Measurements from ENCODE around the gene DNAJB8.

DNA sequence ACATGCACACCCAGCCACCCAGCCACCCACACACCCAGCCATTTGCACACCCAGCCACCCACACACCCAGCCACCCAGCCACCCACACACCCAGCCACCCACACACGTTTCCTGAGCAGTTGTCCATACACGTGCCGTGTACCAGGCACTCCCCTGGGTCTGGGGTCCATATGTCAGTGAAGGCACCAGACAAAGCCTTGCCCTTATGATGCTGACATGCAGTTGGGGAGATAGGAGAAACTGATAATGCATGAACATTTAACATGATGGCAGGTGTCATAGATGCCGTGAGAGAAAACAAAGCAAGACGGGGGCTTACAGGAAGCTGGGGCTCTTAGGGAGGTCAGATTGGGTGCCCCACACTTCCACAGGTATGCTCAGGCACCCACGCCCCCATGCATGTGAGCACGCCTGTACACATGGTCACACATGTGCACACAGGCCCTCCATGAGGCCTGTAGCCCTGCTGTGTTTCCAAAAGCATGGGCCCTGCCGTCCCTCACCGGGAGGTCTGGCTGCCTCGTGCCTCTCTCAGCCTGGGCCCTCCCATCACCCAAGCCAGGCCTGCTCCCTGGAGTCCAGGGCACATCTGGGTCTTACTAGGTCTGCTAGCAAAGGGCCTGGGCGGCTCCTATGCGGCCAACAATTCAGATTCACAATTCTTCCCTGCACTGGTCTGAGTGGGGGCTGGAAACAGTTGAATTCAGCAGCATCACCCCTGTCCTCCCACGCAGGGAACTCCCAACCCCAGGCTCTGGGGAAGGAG is 3.6 kb upstream of the DNAJB8 start:
- TF ChIP-seq CTCF (IDR thresholded peaks at IDR 0.05) = no peak
- TF ChIP-seq POLR2A (IDR thresholded peaks at IDR 0.05) = no peak
